ENCODE data around the gene TBC1D22A.

DNA sequence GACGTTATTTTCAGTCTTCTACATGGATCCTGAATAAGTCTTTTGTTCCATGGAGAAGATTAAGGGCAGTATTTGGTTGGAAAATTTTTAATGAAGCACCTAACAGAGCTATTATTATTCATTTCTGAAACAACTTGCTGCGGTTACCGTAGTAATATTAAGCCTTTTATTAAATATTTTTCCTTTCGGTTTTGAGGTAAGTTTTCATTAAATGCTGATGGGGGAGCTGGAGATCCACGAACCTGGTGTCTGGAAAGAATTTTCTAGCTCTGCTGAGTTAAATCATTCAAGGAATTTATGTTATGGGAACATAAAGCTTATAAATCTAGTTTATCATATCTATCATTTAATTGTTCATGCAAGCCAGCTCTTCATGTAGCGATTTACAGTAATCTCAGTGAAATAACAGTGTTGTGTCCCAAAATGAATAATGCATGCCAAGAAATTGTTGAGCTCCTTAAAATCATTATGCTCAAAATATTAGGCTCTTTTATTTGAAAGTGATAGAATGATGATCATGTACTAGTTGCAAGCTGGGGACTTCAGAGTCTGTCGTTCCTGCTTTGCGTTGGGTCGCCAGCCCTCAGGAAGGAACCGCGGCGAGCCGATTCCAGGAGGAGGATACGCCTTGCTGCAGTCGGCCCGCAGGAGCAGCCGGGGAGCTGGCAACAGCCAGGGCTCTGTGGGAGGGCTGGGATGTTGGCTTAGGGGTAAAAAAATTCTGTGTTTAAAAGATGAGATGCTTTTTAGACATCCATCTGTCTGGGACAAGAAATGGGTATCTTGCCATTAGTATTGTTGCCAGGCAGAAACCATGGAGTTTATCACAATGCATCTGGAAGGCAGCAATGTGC is 83.1 kb downstream of the TBC1D22A start:
- TF ChIP-seq, protein P1, sequence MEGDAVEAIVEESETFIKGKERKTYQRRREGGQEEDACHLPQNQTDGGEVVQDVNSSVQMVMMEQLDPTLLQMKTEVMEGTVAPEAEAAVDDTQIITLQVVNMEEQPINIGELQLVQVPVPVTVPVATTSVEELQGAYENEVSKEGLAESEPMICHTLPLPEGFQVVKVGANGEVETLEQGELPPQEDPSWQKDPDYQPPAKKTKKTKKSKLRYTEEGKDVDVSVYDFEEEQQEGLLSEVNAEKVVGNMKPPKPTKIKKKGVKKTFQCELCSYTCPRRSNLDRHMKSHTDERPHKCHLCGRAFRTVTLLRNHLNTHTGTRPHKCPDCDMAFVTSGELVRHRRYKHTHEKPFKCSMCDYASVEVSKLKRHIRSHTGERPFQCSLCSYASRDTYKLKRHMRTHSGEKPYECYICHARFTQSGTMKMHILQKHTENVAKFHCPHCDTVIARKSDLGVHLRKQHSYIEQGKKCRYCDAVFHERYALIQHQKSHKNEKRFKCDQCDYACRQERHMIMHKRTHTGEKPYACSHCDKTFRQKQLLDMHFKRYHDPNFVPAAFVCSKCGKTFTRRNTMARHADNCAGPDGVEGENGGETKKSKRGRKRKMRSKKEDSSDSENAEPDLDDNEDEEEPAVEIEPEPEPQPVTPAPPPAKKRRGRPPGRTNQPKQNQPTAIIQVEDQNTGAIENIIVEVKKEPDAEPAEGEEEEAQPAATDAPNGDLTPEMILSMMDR (IDR thresholded peaks at IDR 0.05; ENCODE audit: insufficient read depth, low read depth, low read length), result peak; percentile 57
- no peak for TF ChIP-seq EZH2 (IDR thresholded peaks at IDR 0.05; ENCODE audit: insufficient read depth, low read length)

Data from astrocyte (in vitro differentiated cells and primary cell).